B cell (primary cell): ENCODE data around the gene PARD3B. TPM values are rescaled to one million over a fixed set of nuclear protein-coding genes. Genes with fewer than 3 reads are reported as not detected.

ENCODE experiments used
- ATAC-seq: fragments of 200-7000 bp; cut with Tn5 transposase; one replicate; pipeline ENCODE4 v1.10.0; 2021; ENCODE audit warnings: low read depth, mild to moderate bottlenecking, moderate number of reproducible peaks, moderate library complexity
- CTCF ChIA-PET: fragments of 350-600 bp; sonication (Branson Sonifier 250); formaldehyde crosslinking; loops from one replicate; lab custom pipeline; 2021; ENCODE audit warnings: antibody characterized with exemption, inconsistent platforms; lab: Charles Lee
- POLR2A ChIA-PET: fragments of 350-600 bp; sonication (Branson Sonifier 250); formaldehyde crosslinking; loops from one replicate; lab custom pipeline; 2021; ENCODE audit warnings: antibody characterized with exemption; lab: Charles Lee
- DNase-seq: peaks from one replicate; pipeline ENCODE4 v3.0.0; 2013
- H2AFZ ChIP-seq: 2 replicates; pipeline ENCODE4 v1.6.1; 2012; ENCODE audit warnings: mild to moderate bottlenecking, low read depth, low read length; ENCODE audit not compliant: insufficient read depth, poor library complexity, severe bottlenecking
- H3K27ac ChIP-seq, 2 donors: 1 replicate in 1 of 2; 2 replicates in 1 of 2; pipeline ENCODE4 v1.5.1; 2012 to 2013; ENCODE audit warnings: low read length in 2 of 2, mild to moderate bottlenecking in 2 of 2, moderate library complexity in 1 of 2
- H3K27me3 ChIP-seq, 4 experiments: fragments of 200-600 bp in 1 of 4; sonication (generic) in 1 of 4; replicated peaks in 1 of 4; 1 replicate in 2 of 4; 2 replicates in 2 of 4; pipeline versions ENCODE4 v1.6.1 to v1.7.0; 2013 to 2016; ENCODE audit warnings: low read length in 3 of 4, mild to moderate bottlenecking in 2 of 4, mixed read lengths in 1 of 4, moderate library complexity in 1 of 4; ENCODE audit not compliant: insufficient read depth in 4 of 4, control insufficient read depth in 3 of 4; ENCODE audit errors: control extremely low read depth in 1 of 4
- H3K36me3 ChIP-seq, 2 experiments: replicated peaks in 1 of 2; 1 replicate in 1 of 2; 2 replicates in 1 of 2; pipeline versions ENCODE4 v1.6.1 to v1.7.1; 2013; ENCODE audit warnings: low read length in 1 of 2; ENCODE audit not compliant: insufficient read depth in 2 of 2, control insufficient read depth in 1 of 2; ENCODE audit errors: control extremely low read depth in 1 of 2, extremely low read depth in 1 of 2
- H3K4me1 ChIP-seq, 2 donors: fragments of 200-600 bp in 1 of 2; sonication (generic) in 1 of 2; 1 replicate in 1 of 2; 2 replicates in 1 of 2; pipeline versions ENCODE4 v1.5.1 to v1.6.1; 2013 to 2017; ENCODE audit warnings: low read length in 2 of 2; ENCODE audit not compliant: control insufficient read depth in 2 of 2, insufficient read depth in 2 of 2
- H3K4me2 ChIP-seq: replicated peaks from 2 replicates; pipeline ENCODE3; 2012; ENCODE audit warnings: mild to moderate bottlenecking, low read depth, low read length; ENCODE audit not compliant: poor library complexity, severe bottlenecking
- H3K4me3 ChIP-seq, 5 experiments: fragments of 200-600 bp in 1 of 5; sonication (generic) in 1 of 5; 1 replicate in 3 of 5; 2 replicates in 2 of 5; pipeline versions ENCODE4 v1.5.1 to v1.7.0; 2011 to 2016; ENCODE audit warnings: low read length in 4 of 5, mild to moderate bottlenecking in 4 of 5, low read depth in 2 of 5, control low read depth in 1 of 5, moderate library complexity in 1 of 5; ENCODE audit not compliant: insufficient read depth in 1 of 5; ENCODE audit errors: control extremely low read depth in 1 of 5, extremely low read depth in 1 of 5
- H3K79me2 ChIP-seq: fragments of 200-600 bp; sonication (generic); one replicate; pipeline ENCODE4 v1.6.0; 2016; ENCODE audit warnings: low read length; ENCODE audit not compliant: control insufficient read depth, insufficient read depth
- H3K9ac ChIP-seq: fragments of 200-600 bp; sonication (generic); 2 replicates; pipeline ENCODE4 v1.6.1; 2017; ENCODE audit warnings: mild to moderate bottlenecking, low read length, moderate library complexity
- H3K9me3 ChIP-seq, 3 donors: one replicate each; pipeline versions ENCODE4 v1.6.1 to v1.7.1; 2013; ENCODE audit warnings: low read length in 2 of 3; ENCODE audit not compliant: control insufficient read depth in 2 of 3, insufficient read depth in 1 of 3; ENCODE audit errors: control extremely low read depth in 1 of 3
- H4K20me1 ChIP-seq: 2 replicates; pipeline ENCODE4 v1.6.0; 2012; ENCODE audit warnings: mild to moderate bottlenecking, low read length; ENCODE audit not compliant: insufficient read depth, control insufficient read depth, poor library complexity, severe bottlenecking
- H3K27ac Mint-ChIP-seq: one replicate; pipeline ENCODE4 v1.8.0; 2021; ENCODE audit warnings: mixed read lengths
- H3K27me3 Mint-ChIP-seq: one replicate; pipeline ENCODE4 v1.8.0; 2021; ENCODE audit warnings: mixed read lengths
- H3K4me1 Mint-ChIP-seq: one replicate; pipeline ENCODE4 v1.8.0; 2021; ENCODE audit warnings: mixed read lengths
- H3K4me3 Mint-ChIP-seq: one replicate; pipeline ENCODE4 v1.8.0; 2021; ENCODE audit warnings: mixed read lengths
- H3K9me3 Mint-ChIP-seq: one replicate; pipeline ENCODE4 v1.8.0; 2022; ENCODE audit warnings: mixed read lengths; ENCODE audit not compliant: insufficient read depth
- EZH2 ChIP-seq: IDR thresholded peaks from 2 replicates; pipeline ENCODE4 v1.6.1; 2012; ENCODE audit warnings: borderline replicate concordance, low read depth, mild to moderate bottlenecking, moderate library complexity, low read length; ENCODE audit not compliant: insufficient read depth, poor library complexity, severe bottlenecking
- WGBS: methylation state at CpG from one replicate; pipeline ENCODE4 v1.1.5; 2013; ENCODE audit warnings: missing lambda C conversion rate; ENCODE audit not compliant: insufficient coverage; 5-methylcytosine and 5-hydroxymethylcytosine counted together
- intact Hi-C: fragments of 100-400 bp; cut with micrococcal nuclease; formaldehyde crosslinking; loops from one replicate; pipeline ENCODE4 v1.10.0; 2022
- polyA plus RNA-seq: library from polyadenylated mRNA; depleted of rRNA; stranded (reverse); fragments of >200 nt; gene quantifications from 2 replicates; pipeline ENCODE4 v1.2.3, GENCODE V29; 2012
- total RNA-seq, 2 donors: library from RNA; stranded (reverse); fragments of 120-200 nt in 1 of 2; gene quantifications; 1 replicate in 1 of 2; 2 replicates in 1 of 2; pipeline versions ENCODE4 v1.2.3 to v1.2.4, GENCODE V29; 2013 to 2022
- TF ChIP-seq, protein P1 (sequence below): fragments of 200-600 bp; IDR thresholded peaks from one replicate; pipeline ENCODE4 v1.8.0; 2022; ENCODE audit warnings: antibody characterized with exemption, mild to moderate bottlenecking

The PARD3B gene
- total and polyA plus RNA-seq, 2 donors (not counting 1 experiment from before 2014, with no cell fraction given) = not detected

DNA sequence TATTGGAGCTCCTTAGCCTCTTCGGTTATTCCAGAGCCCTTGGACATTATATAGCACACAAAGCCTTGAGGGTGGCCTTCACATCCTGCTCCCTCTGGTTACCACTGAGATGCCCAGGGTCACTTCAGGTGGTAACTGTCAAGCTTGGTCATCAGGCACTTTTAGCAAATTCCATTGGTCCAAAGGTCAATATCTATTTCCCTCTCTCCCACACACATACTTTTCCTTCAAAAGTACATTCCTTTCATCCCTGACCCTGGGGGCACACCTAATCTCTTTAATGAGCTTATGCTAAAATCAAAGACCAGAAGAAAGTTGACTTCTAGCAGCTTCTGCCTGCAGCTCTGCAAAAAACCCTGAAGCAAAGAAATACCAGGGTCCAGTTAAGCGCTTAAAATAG, 965.1 kb downstream of the PARD3B start:
- Histone ChIP-seq H2AFZ (no peak overlapping the region), H3K79me2 (no peaks in the 10 kb centered on the region), H3K36me3 (no peaks in the 10 kb centered on the region), H4K20me1 (no peaks in the 10 kb centered on the region), H3K9me3 (peaks cover 0 to 1% (median 0%) of the 10 kb centered on the region in 3 donors), H3K27me3 (no peaks in the 10 kb centered on the region), H3K4me1 (no peaks in the 10 kb centered on the region), H3K4me2 (no peak overlapping the region), H3K27ac (no peak overlapping the region), H3K9ac (no peak overlapping the region), H3K4me3 (no peak overlapping the region)
- no peak overlapping the region for H3K4me3 Mint-ChIP-seq
- H3K9me3 Mint-ChIP-seq = peaks cover 3% of the 10 kb centered on the region
- DNase-seq (no peak), ATAC-seq (no peak)
- H3K4me1 Mint-ChIP-seq = no peaks in the 10 kb centered on the region
- H3K27ac Mint-ChIP-seq = no peak overlapping the region
- ChIA-PET POLR2A (no interaction called here), CTCF (no interaction called here)
- WGBS = 63% methylated on average over 1 of the region's 2 CpGs
- no peak for TF ChIP-seq EZH2
- TF ChIP-seq, protein P1, sequence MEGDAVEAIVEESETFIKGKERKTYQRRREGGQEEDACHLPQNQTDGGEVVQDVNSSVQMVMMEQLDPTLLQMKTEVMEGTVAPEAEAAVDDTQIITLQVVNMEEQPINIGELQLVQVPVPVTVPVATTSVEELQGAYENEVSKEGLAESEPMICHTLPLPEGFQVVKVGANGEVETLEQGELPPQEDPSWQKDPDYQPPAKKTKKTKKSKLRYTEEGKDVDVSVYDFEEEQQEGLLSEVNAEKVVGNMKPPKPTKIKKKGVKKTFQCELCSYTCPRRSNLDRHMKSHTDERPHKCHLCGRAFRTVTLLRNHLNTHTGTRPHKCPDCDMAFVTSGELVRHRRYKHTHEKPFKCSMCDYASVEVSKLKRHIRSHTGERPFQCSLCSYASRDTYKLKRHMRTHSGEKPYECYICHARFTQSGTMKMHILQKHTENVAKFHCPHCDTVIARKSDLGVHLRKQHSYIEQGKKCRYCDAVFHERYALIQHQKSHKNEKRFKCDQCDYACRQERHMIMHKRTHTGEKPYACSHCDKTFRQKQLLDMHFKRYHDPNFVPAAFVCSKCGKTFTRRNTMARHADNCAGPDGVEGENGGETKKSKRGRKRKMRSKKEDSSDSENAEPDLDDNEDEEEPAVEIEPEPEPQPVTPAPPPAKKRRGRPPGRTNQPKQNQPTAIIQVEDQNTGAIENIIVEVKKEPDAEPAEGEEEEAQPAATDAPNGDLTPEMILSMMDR = no peak
- intact Hi-C loops = no loop called here
- H3K27me3 Mint-ChIP-seq = no peaks in the 10 kb centered on the region

DNA sequence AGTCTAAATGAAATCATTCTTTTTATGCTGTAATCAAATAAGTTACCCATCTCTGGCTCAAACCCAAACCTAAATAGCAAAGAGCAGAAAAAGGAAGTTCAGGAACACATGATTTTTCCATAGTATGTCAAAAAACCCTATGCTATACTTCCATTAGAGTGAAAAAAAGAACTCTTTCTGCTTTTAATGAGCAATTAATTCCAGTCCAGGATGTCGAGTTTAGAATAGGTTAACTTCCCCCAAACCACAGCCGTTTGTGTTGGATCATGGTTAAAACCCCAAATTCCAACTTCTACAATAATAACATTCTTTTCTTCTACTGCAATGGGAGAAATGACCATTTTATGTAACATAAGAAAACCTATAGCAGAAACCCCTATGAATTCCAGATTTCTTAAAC, 965.9 kb downstream of the PARD3B start:
- no peaks in the 10 kb centered on the region for H3K27me3 Mint-ChIP-seq
- POLR2A ChIA-PET = no interaction called here
- Histone ChIP-seq H3K4me3 (no peak overlapping the region), H3K27me3 (no peaks in the 10 kb centered on the region), H3K27ac (no peak overlapping the region), H4K20me1 (no peaks in the 10 kb centered on the region), H3K79me2 (no peaks in the 10 kb centered on the region), H3K4me2 (no peak overlapping the region), H3K36me3 (no peaks in the 10 kb centered on the region), H3K9ac (no peak overlapping the region), H3K4me1 (no peaks in the 10 kb centered on the region), H3K9me3 (peaks cover 0 to 1% (median 0%) of the 10 kb centered on the region in 3 donors), H2AFZ (no peak overlapping the region)
- no peaks in the 10 kb centered on the region for H3K4me1 Mint-ChIP-seq
- TF ChIP-seq EZH2 = no peak
- TF ChIP-seq, protein P1 = no peak
- DNase-seq (no peak), ATAC-seq (no peak)
- H3K4me3 Mint-ChIP-seq = no peak overlapping the region
- CTCF ChIA-PET = no interaction called here
- no peak overlapping the region for H3K27ac Mint-ChIP-seq
- intact Hi-C loops = no loop called here
- no CpG with 5 or more reads among the region's 2 CpGs for WGBS
- peaks cover 3% of the 10 kb centered on the region for H3K9me3 Mint-ChIP-seq
